ENCODE measurements around the gene MRPL54.

Gene MRPL54

GRCh38 chr19:3785938-3786824 is 23.7 kb downstream of the MRPL54 start, which contains the start of gene MATK:
Gene MATK, minus strand, starts transcription at chr19:3786381. Its CDS starts 1,246 bp downstream, at chr19:3785135.
- no peak for DNase-seq

GRCh38 chr19:3788996-3789778 is 26.7 kb downstream of the MRPL54 start:
- DNase-seq = no peak

GRCh38 chr19:3790209-3790734 is 27.8 kb downstream of the MRPL54 start:
- DNase-seq = no peak

DNA sequence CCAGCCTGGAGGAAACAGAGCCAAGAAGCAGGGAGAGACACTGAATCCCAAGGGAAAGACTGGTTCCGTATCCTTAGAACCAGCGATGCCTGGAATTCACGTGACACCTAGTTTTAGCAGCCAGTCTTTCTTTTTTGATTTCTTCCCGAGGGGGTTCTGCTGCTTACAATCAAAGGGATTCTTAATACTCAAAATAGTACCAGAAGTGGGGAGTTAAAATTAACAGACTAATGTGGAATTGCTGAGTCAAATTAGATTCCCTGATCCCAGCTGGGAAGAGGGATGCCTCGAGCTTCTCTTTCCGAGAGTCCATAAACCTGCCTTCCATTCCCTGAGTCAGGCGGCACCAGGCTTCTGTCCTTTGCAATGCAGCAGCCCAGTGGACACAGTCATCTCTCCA is 28.5 kb downstream of the MRPL54 start:
- no peak for DNase-seq

GRCh38 chr19:3792114-3792513 is 29.6 kb downstream of the MRPL54 start:
- DNase-seq = no peak

DNA sequence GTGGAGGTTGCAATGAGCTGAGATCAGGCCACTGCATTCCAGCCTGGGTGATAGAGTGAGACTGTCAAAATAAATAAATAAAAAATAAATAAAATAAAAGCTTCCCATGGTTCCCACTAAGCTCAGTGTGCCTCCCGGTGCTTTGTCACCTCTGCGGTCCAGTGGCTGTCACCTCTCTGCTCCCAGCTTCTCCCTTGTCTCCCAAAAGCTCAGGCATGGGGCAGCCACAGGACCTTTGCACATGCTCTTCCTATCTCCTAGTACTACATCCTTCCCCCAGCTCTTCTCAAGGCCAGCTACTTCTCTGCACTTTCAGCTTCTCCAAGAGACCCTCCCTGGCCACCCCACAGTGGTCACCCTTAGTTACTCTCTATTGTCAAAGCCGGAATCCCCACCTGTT is 31.3 kb downstream of the MRPL54 start:
- DNase-seq = no peak

DNA sequence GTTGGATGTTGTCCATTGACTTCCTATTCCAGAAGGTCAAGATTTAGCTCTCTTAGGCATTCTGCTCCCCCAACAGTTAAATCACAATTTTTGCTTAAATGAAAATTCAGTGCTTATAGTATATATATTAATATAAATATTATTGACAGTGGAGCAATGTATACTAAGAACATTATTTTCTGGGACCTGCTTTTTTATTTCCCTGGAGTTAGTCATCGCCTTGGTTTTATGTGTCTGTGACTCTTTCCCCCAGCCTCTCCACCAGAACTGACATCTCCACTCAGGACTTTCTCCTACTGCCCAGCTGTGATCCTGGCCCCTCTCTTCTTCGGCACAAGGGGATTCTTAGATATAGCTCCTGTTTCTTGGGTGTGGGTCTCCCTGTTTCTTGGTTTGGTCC is 33.9 kb downstream of the MRPL54 start:
- DNase-seq = no peak

GRCh38 chr19:3798137-3798536 is 35.7 kb downstream of the MRPL54 start:
- no peak for DNase-seq

DNA sequence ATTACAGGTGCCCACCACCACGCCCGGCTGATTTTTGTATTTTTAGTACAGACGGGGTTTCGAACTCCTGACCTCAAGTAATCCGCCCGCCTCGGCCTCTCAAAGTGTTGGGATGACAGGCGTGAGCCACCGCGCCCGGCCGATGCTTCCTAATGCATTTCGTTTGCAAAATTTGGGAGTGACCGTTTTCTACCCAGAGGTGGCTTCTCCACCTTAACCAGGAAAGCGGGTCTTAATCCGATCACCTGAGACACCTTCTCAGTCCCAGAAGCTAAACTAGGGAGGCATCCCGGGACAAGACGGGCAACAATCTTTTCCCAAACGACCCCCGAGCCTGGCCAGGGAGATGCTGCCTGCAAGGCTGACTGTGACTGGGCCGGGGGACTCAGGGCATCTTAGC is 38.5 kb downstream of the MRPL54 start:
- no peak for DNase-seq

- peak; percentile 54 for DNase-seq
These were observed 39.1 kb downstream of the MRPL54 start for GRCh38 chr19:3801412-3802096.

DNA sequence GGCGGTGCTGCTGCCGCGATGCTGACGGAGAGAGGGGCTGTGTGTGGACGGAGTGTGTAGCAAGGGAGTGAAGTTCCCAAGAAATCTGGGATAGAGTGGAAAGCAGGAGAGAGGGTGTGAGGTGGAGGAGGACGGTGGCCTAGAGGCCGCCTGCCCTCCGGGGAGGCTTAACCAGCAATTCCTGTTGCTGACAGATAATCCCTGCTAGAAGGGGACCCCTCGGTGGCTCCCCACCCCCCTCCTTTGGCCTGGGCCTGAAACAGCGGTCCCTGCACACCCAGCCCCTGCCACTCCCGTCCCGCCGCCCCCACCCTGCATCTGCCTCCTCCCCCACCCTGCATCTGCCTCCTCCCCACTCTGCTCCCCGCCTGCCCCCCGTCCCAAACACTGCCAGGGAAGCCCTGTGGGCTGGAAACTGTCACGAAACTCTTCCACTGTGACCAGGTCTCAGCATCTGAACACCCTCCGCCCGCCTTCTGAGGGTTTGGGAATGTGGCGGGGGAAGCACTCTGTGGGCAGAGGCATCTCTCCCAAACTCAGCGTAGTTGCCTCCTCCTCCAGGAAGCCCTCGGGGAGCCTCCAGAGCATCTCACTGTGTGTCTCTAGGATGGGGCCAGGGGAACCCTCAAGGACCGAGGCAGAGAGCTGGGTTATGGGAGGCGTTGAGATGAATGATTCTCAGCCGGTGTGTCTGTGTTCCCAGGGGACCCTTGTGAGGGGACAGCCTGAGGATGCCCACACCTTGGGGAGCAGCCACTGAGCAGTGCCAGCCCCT is 40.8 kb downstream of the MRPL54 start:
- no peak for DNase-seq

GRCh38 chr19:3803986-3804385 is 41.5 kb downstream of the MRPL54 start:
- no peak for DNase-seq

GRCh38 chr19:3804429-3804828 is 41.9 kb downstream of the MRPL54 start:
- DNase-seq = no peak

DNA sequence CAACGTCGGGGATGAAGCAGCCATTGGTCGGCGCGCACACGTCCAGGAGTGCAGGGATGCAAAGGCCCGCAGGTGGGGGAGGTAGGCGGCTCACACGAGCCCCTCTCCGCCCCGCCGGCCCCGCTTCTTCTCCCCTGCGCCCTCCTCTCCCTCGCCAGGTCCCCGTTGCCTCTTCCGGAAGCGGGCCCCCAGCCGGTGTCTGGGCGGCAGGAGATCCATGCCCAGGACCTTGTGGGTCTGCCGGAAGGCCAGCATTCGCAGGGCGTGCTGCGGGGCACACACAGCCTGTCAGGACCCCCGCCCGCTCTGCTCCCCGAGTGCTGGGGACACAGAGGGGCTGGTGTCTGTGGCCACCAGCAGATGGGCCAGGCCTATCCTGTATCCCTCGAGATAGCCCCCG is 43.4 kb downstream of the MRPL54 start:
- DNase-seq = no peak

GRCh38 chr19:3807131-3807480 is 44.6 kb downstream of the MRPL54 start:
- no peak for DNase-seq

GRCh38 chr19:3807574-3808354 is 45.3 kb downstream of the MRPL54 start:
- no peak for DNase-seq

DNA sequence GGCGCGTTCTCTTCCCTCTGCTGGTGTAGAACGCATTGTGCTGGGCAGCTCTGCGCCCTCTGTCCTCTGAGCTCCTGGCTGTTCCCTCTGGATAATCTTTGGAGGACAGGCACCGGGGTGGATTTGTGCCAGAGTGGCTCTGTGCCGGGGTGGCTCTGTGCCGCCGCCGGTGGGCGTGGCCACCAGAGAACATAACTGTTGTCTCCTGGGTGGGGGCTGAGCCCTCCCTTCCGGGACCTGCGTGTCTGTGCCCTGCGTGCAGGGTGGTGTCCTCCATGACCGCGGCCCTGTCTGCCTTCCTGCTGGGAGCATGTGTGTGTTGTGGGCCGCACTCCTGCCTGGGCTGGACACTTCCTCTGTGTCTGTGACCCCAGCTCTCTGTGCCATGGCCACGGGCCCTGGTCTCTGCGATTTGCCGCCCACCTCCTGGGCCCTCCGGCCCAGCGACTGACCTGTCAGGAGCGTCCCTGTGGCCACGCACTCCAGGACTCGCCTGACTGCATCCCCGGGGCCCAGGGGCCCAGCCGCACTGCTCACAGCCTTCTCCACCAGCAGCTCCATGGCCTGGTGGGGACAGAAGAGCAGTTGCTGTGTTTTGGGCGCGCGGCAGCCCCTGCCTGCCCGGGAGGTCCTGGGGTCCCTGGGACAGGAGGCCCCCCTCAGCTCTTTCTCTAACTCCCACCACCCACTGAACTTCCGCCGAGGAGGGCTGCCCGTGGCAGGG is 46.1 kb downstream of the MRPL54 start:
- no peak for DNase-seq

GRCh38 chr19:3809881-3810707 is 47.6 kb downstream of the MRPL54 start:
- DNase-seq = no peak

GRCh38 chr19:3810708-3811355 is 48.4 kb downstream of the MRPL54 start:
- no peak for DNase-seq

All from NCI-H1436 (cell line).